HG03095 (cell line): ENCODE results near the gene ZBTB4.

ENCODE experiments used
- ATAC-seq: cut with Tn5 transposase; IDR thresholded peaks from one replicate; pipeline ENCODE4 v1.9.1; 2021; ENCODE audit warnings: moderate library complexity; ENCODE audit not compliant: unreplicated experiment

ZBTB4 gene

DNA sequence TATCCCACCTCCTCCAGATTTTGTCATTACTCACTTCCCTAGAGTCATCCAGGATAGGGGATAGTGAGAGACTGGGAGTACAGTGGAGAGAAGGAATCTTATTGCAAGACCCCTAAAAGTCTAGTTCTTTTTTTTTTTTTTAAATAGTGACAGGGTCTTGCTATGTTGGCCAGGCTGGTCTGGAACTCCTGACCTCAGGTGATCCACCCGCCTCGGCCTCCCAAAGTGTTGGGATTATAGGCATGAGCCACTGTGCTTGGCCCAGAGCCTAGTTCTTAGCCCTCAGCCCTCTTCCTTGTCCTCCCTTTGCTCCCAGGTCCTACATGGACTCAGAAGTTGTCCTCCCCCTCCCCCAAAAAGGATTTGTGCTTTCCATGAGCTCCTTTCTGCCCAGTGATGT is 37.3 kb downstream of the ZBTB4 start:
- no peak for ATAC-seq

DNA sequence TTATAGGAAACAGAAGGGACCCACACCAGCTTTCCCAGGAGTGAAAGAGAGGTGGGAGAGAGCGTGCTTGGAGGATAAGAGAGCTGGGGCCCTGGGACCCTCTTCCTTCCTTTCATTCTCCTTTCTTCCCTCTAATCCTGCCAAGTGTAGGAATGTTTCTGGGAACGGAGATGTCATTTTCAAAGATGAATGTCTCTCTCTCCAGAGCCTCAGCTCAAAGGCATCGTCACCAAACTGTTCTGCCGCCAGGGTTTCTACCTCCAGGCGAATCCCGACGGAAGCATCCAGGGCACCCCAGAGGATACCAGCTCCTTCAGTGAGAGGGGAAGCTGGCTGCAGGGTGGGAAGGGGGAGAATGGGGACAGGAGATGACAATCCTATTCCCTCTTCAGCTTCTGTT is 38.2 kb downstream of the ZBTB4 start:
- ATAC-seq: no peak

DNA sequence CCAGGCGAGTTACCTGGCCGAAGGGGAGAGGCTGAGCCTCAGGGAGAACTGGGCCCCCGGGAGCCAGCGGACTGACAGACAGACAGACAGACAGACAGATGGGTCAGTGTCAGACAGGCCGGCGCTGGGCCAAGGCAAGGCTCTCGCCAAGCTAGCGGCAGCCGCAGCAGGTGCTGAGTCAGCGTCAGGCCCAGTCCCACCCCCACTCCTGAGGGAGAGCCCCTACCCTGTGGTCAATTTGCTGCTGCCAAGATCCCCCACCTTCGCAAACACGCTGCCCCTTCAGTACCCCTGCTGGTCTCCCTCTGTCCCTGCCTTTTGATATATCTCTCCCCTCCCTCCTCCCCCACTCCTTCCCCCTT is 38.6 kb downstream of the ZBTB4 start:
- ATAC-seq: no peak

DNA sequence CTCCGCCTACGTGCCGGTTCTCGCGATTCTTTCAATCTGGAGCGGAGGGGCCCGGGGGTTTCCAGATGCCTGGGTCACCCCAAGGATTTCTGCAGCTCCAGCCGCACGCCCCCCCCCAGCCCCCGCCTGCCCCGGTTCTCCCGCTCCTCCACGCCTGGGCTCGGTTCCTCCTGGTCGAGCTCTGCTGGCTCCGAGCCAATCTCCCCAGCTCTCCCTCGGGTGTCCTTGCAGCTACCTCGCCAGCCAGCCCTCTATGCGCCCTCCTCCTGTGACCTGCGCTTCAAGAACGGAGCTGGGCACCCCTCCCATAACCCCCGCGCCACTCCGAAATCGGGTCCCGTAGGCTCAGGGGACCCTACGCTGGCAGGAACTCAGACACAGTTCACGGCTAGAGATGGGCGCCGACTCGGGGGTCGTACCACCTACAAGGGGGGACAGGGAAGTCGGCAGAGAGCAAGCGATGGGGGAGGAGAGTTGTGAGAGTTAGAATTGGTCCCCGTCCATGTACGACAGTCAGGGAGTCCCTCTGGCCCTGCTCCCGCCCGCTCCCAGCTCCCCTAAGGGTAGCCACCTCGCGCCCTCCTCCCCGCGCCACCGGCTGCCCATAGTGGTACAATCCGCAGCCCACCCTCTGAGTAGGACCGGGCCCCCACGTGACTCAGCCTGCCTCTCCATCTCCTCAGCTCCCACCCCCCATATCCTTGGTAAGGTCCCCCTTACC is 39.2 kb downstream of the ZBTB4 start:
- no peak for ATAC-seq

DNA sequence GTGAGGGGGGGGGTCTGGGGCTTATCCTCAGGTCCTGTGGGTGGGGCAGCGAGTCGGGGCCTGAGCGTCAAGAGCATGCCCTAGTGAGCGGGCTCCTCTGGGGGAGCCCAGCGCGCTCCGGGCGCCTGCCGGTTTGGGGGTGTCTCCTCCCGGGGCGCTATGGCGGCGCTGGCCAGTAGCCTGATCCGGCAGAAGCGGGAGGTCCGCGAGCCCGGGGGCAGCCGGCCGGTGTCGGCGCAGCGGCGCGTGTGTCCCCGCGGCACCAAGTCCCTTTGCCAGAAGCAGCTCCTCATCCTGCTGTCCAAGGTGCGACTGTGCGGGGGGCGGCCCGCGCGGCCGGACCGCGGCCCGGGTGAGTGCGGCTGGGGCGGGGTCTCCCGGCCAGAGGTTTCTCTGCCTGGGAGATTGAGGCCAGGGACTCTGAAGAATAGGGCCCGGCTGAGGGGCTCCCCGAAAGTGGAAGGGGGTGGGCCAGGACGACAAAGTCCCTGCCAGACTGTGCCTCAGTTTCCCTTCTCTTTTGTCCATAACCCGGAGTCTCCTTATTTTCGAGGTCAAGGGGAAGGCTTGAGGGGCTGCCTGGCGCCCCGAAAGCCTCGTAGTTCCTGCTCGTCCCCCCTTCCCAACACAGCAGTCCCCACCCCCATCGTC is 39.8 kb downstream of the ZBTB4 start, which contains the start of gene FGF11:
Gene FGF11 (plus strand): TSS at position 51 of the 651 bp plus-strand sequence. CDS start 109 bp downstream, at position 160.
- ATAC-seq: no peak

DNA sequence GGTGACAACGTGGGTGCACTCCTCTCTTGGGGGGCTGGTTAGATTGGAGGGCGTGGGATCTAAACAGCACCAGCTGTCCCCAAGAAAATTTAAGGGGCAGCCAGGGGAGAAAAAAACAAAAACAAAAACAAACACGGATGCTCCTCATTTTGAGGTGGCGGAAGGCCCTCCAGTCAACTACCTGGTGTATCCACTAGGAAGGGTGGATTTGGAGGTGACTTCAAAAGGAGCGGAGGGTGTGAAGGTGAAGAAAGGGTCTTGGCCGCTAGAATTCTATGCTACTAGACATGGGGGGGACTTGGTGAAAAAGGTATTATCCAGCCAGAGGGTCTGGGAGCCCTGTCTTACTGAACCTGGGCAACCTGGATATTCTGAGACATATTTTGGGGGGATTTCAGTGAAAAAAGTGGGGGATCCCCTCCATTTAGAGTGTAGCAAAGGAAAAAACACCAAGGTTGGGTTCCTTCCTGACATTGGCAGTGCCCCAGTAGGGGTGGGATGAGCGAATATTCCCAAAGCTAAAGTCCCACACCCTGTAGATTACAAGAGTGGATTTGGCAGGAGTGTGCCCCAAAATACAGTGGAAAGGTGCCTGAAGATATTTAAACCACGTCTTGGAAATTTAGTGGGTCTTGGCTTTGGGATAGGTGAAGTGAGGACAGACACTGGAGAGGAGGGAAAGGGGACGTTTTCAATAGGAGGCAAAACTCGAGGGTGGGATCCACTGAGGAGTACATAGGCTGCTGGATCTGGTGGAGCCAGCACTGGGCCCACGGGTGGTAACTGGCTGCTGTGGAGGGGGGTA is 40.6 kb downstream of the ZBTB4 start:
- no peak for ATAC-seq

DNA sequence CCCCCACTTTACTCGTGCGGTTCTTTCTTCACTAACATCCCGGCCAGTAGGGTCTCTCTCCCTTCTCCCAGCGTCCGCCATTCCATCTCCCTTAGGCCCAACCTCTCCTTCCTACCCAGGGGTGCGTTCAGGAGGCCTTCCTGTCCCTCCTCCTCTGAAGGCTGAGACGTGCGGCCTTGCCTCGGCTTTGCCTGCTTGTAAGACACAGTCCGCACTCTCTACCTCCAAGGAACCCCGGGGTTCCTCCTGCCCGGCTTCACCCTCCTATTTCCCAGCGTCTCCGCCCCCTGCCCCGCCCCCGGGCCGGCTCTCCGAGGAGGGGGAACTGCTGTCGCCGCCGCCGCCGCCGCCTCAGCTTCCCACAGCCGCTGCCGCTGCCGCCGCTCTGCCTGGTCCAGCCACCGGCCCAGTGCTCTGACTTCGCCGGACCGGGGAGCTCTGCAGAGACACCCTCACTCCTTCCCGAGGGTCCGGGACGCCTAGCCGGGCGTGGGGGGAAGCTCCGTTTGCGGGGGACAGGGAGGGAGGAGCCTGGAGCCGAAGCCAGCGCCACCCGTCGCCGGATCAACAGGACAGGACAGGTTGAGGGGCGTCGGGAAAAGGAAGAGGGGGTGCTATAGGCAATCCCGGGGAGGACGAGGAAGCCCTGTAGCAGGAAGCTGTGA is 41.3 kb downstream of the ZBTB4 start:
- ATAC-seq: no peak

DNA sequence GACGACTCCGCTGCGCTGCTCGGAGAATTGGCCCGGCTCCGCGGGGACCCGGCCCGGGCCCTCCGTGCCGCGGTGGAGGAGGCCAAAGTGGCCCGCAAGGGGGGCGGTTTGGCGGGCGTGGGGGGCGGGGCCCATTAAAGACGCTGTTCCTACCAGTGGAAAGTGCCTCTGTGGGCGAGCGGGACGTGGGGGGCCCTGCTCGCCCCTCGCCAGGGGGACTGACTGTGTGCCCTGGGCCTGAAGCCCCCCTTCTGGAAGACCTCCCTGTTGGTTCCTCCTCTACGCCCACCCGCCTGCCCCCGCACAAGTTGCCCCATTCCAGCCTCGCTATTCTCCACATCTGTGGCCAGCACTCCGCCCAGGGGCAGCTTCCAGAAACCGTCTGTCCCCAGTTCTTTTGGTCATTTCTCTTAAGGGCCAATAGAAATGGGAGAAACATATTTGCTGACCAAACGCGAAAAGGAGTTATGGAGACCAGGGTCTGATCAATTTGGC is 42.0 kb downstream of the ZBTB4 start:
- ATAC-seq: no peak

DNA sequence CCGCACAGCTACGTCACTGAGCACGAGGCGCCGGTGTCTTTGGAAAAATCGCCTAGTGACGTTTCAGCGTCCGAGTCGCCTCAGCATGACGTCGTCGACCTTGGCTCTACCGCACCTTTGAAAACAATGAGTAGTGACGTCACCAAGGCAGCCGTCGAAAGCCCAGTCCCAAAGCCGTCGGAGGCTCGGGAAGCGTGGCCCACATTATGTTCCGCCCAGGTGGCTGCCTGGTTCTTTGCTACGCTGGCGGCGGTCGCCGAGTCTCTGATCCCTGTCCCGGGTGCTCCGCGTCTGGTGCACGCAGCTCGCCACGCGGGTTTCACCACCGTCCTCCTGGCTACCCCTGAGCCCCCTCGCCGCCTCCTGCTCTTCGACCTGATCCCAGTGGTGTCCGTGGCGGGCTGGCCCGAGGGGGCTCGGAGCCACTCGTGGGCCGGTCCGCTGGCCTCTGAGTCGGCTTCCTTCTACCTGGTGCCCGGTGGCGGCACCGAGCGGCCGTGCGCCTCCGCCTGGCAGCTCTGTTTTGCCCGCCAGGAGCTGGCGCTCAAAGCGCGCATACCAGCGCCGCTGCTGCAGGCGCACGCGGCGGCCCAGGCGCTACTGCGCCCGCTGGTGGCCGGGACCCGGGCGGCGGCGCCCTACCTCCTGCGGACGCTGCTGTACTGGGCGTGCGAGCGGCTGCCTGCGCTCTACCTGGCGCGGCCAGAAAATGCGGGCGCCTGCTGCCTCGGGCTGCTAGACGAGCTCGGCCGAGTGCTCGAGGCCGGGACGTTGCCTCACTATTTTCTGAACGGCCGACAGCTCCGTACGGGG is 42.7 kb downstream of the ZBTB4 start:
- ATAC-seq: no peak

DNA sequence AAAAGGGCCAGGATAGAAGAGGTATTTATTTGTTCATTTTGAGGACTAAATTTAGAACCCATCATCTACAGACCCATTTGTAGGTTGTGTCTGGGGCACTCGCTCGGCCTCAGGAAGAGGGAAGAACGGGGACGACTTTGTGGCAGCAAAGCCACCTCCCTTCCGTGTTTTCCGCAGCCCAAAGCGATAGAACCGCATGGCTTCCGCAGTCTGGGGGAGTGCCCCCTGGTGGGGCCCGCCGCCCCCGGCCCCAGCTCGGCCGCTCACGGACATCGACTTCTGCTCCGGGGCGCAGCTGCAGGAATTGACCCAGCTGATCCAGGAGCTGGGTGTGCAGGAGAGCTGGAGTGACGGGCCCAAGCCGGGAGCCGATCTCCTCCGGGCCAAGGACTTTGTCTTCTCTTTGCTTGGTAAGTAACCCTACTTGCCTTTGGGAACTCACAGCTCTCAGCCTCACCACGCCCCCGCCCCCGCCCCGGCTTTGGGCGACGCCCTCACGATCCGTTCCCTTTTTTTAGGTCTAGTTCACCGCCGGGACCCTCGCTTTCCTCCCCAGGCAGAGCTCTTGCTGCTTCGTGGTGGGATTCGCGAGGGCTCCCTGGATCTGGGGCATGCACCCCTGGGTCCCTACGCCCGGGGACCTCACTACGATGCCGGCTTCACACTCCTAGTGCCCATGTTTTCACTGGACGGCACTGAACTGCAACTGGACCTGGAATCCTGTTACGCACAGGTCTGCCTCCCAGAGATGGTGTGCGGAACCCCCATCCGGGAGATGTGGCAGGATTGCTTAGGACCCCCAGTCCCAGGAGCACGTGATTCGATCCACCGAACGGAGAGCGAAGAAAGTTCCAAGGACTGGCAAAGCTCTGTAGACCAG is 43.5 kb downstream of the ZBTB4 start:
- ATAC-seq: peak; percentile 23

DNA sequence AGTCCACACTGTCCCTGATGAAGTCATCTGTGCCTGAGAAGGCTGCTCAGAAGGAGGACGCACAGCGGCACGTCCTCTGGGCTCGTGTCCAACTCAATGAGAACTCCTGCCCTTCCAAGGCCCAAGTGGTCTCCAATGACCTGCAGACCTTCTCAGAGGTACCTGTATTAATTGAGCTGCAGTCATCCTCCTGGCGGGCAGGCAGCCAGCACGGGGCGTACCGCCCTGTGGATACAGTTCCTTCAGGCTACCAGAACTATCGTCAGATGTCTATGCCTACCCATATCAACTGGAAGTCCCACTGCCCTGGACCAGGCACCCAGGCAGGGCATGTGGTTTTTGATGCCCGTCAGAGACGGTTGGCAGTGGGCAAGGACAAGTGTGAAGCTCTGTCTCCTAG is 47.1 kb downstream of the ZBTB4 start:
- ATAC-seq: no peak

DNA sequence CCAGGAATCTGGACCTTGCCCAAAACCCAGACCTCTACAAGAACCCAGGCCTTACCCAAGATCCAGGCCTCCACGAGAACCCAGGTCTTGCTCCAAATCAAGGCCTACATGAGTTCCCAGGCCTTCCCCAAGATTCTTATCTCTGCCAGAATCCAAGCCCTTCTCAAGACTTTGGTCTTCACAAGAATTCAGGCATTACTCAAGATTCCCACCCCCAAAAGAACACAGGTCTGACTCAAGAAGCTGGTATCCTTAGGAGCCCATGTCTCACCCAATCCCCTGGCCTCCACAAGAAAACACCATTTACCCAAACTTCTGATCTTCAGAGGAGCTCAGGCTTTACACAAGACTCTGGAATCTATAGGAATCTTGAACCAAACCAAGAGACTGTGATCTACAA is 48.2 kb downstream of the ZBTB4 start:
- ATAC-seq: no peak

DNA sequence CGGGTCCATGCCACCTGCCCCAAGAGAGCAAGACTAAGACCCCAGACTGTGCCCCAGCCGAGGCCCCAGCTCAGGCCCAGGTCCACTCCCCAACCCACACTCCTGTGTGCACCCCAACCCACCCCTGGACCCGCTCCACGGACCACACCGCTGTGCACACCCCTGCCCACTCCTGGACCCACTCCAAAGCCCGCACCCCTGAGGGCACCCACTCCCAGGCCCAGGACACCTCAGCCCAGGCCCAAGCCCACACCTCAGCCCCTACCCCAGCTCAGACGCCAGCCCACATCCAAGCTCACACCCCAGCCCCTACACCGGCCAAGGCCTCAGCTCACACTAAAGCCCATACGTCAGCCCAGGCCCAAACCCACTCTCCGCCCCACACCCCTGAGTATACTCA is 49.7 kb downstream of the ZBTB4 start:
- ATAC-seq: no peak

DNA sequence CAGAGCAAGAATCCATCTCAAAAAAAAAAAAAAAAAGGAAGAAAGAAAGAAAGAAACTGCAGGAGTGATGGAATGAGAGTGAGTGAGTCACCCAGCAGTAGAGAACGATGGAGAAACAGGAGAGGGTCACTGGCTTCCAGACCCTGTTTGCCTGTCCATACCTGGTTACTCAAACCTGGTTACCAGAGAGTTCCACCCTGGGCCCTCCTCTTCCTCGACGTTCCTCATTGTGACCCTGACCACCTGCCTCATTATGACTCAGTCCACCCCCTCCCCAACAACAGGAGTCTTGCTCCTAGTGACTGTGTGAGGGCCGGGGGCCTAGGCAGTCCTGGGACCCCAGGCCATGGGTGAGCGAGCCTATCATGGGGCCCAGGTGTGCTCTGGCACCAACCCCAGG is 50.9 kb downstream of the ZBTB4 start, which contains the start of gene SPEM3:
Gene SPEM3 (plus strand): TSS at position 301 of the 400 bp plus-strand sequence. CDS start 46 bp downstream, at position 347.
- ATAC-seq: no peak

DNA sequence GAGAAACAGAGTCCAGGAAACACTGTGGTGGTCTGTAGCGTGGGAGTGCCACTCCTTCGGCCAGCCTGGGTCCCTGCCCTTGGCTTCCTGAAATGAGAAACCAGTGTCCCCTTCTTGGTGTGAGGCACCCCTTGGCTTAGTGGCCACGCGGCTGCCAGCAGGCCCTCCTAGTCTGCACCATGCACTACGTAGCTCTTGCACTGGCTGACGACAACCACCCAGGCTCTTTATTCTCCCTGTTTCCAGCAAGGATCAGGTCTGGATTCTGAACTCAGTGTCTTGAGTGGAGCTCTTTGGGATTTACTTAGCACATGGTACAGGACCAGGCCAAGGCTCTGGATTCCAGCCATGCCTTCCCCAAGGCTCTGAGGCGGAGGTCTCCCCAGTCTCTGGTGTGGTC is 51.9 kb downstream of the ZBTB4 start:
- ATAC-seq: no peak

DNA sequence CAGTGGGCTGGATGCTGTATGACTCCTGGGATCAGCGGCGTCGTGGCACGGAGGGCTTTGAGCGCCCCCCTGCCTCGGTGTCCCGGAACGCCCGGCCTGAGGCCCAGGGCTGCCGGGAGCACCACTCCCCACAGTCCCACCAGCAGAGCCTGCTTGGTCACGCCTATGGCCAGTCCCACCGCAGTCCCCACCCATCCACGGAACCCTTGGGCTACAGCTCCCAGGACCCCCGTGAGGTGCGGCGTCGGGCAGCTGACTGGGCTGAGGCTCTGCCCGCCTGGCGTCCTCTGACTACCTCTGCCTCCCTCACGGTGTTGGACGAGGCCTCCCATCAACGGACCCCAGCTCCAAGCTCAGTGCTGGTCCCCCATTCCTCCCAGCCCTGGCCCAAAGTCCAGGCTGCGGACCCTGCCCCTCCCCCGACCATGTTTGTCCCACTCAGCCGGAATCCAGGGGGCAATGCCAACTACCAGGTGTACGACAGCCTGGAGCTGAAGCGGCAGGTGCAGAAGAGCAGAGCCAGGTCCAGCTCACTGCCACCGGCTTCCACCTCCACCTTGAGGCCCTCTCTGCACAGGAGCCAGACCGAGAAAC is 52.4 kb downstream of the ZBTB4 start:
- no peak for ATAC-seq

DNA sequence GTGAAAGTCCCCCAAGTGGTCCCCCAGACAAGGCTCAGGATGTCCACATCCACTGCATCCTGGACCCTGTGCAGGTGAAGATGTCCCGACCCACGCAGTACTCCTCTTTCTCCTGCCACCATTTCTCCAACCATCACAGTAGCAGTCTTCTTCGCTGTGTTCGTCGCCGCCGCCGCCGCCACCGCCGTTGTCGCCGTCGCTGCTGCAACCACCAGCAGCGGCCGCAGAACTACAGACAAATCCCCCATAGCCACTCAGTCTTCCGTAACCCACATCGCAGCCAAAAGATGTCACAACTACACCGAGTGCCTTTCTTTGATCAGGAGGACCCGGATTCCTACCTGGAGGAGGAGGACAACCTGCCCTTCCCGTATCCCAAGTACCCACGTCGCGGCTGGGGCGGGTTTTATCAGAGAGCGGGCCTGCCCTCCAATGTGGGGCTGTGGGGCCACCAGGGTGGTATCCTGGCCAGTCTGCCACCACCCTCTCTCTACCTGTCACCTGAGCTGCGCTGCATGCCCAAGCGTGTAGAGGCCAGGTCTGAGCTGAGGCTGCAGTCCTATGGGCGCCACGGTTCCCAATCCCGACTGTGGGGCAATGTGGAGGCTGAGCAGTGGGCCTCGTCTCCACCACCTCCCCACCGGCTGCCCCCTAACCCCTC is 53.1 kb downstream of the ZBTB4 start:
- ATAC-seq: no peak

DNA sequence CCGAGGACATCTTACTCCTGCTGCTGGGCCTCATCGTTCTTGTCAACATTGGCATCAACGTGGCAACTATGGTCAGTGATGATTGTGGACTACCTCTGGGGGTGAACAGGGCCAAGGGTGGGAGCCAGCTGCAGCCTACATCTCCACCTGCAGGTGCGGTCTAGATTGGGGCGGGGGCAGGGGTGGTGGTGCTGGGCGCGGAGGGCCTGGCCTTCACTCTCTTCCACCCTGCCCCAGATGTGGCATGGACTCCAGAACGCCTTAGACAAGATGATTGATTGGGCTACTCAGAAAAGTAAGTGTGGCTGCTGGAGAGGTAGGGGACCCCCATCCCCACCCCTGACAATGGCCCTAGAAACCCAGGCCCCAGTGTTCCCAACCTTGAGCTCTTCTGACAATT is 53.7 kb downstream of the ZBTB4 start:
- ATAC-seq: no peak
